Daoy (cell line): ENCODE measurements around the gene PAX5. TPM values are rescaled to one million over a fixed set of nuclear protein-coding genes. Genes with fewer than 3 reads are reported as not detected.

Source experiments
- DNase-seq: peaks from one replicate; pipeline ENCODE4 v3.0.0-alpha.2; 2015; ENCODE audit warnings: low read depth
- total RNA-seq: library from RNA; depleted of rRNA; stranded (reverse); fragments of >200 nt; shearing (Covaris generic); gene quantifications from 2 replicates; pipeline ENCODE4 v1.2.3, GENCODE V29; 2014

PAX5 gene
- total RNA-seq, 1 experiment from 2014 or later = 0.17 TPM

GRCh38 chr9:36987891-36988290, 46.2 kb downstream of the PAX5 start:
- peak; percentile 37 for DNase-seq

- DNase-seq = no peak
Observed at GRCh38 chr9:36987409-36987808, 46.7 kb downstream of the PAX5 start.

- peak; percentile 38 for DNase-seq
Observed at GRCh38 chr9:36986468-36987408, 47.3 kb downstream of the PAX5 start.

GRCh38 chr9:36985769-36986467, 48.1 kb downstream of the PAX5 start:
- DNase-seq = no peak

- no peak for DNase-seq
Observed at GRCh38 chr9:36985061-36985768, 48.9 kb downstream of the PAX5 start.

GRCh38 chr9:36980148-36980974, 53.7 kb downstream of the PAX5 start:
- peak; percentile 39 for DNase-seq

- peak; percentile 89 for DNase-seq
Observed at GRCh38 chr9:36976371-36977030, 57.6 kb downstream of the PAX5 start.

GRCh38 chr9:36974731-36975130, 59.3 kb downstream of the PAX5 start:
- no peak for DNase-seq

- DNase-seq = no peak
Observed at GRCh38 chr9:36971935-36972488, 62.1 kb downstream of the PAX5 start.

- peak; percentile 42 for DNase-seq
Observed at GRCh38 chr9:36970007-36970888, 63.8 kb downstream of the PAX5 start.

GRCh38 chr9:36969216-36969771, 64.8 kb downstream of the PAX5 start:
- DNase-seq = no peak

- DNase-seq = no peak
Observed at GRCh38 chr9:36968574-36969215, 65.4 kb downstream of the PAX5 start.

- DNase-seq = no peak
Observed at GRCh38 chr9:36967997-36968396, 66.1 kb downstream of the PAX5 start.

- no peak for DNase-seq
Observed at GRCh38 chr9:36966371-36967097, 67.5 kb downstream of the PAX5 start.

GRCh38 chr9:36964791-36965190, 69.3 kb downstream of the PAX5 start:
- no peak for DNase-seq

GRCh38 chr9:36963346-36963745, 70.7 kb downstream of the PAX5 start:
- DNase-seq = no peak

GRCh38 chr9:36962691-36963090, 71.4 kb downstream of the PAX5 start:
- no peak for DNase-seq
